ENCODE data around the gene KIRREL3. TPM values are rescaled to one million over a fixed set of nuclear protein-coding genes. Genes with fewer than 3 reads are reported as not detected.

The KIRREL3 gene
- total RNA-seq, 1 experiment from 2014 or later = 0.44 TPM

DNA sequence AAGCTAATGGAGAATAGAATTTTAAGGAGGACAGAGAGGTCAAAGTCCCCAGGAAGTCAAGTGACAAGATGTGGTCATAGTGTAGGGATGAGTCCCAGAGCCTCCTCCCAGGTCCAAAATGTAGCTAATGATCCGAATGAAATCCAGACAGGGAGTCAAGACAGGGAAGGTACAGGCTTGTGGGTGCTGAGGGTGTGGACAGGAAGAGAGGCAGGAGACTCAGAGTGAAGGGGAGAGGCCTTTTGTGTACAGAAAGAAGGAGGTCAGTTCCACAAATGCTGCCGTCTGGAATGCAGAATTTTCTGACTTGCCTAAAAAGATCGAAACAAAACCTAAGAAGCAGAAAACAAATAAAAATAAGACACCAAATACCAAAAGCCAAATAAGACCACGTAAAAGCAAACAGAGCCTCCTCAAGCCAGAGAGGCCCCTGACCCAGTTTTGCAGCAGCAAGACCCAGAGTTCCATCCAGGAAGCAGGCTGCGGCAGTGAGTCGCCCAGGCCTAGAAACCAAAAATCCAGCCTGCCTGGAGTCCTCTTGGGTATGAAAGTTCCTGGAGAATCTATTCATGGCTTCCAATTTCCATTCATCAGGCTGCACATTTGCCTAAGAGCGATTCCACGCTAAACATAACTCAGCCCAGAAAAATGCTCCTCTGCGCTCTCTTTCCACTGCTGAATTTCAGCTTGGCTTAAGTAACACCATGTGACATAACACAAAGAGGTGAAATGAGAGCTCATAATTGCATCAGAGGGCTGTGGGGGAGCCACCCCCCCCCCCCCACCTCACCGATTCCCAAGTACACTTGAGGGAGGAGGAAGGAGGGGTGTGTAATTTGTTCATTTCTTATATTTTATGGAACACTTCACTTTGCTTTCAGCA, 71.2 kb downstream of the KIRREL3 start:
- H2AFZ ChIP-seq (ENCODE audit: low read length) = no peak overlapping the region
- ATAC-seq (no peak), DNase-seq (no peak)
- no peaks in the 10 kb centered on the region for H3K9me3 ChIP-seq (ENCODE audit: low read length)
- H3K36me3 ChIP-seq (ENCODE audit: low read depth, low read length) = no peaks in the 10 kb centered on the region
- H3K27ac ChIP-seq (ENCODE audit: low read length) = no peak overlapping the region
- intact Hi-C loops (cut with micrococcal nuclease) = no loop called here
- H3K4me2 ChIP-seq (ENCODE audit: low read length) = no peak overlapping the region
- POLR2A ChIA-PET (ENCODE audit: unreplicated experiment) = no interaction called here
- H3K4me1 ChIP-seq (ENCODE audit: insufficient read depth, low read length) = no peaks in the 10 kb centered on the region
- no peaks in the 10 kb centered on the region for H4K20me1 ChIP-seq (ENCODE audit: low read length)
- H3K4me3 ChIP-seq (ENCODE audit: low read length) = no peak overlapping the region
- no peaks in the 10 kb centered on the region for H3K9me2 ChIP-seq (replicated peaks; ENCODE audit: low read length)
- no peak for TF ChIP-seq EZH2 (IDR thresholded peaks at IDR 0.05; ENCODE audit: low read length, unreplicated experiment)
- TF ChIP-seq EZH2phosphoT487 (IDR thresholded peaks at IDR 0.05; ENCODE audit: borderline replicate concordance, low read length) = no peak
- TF ChIP-seq, protein P1, sequence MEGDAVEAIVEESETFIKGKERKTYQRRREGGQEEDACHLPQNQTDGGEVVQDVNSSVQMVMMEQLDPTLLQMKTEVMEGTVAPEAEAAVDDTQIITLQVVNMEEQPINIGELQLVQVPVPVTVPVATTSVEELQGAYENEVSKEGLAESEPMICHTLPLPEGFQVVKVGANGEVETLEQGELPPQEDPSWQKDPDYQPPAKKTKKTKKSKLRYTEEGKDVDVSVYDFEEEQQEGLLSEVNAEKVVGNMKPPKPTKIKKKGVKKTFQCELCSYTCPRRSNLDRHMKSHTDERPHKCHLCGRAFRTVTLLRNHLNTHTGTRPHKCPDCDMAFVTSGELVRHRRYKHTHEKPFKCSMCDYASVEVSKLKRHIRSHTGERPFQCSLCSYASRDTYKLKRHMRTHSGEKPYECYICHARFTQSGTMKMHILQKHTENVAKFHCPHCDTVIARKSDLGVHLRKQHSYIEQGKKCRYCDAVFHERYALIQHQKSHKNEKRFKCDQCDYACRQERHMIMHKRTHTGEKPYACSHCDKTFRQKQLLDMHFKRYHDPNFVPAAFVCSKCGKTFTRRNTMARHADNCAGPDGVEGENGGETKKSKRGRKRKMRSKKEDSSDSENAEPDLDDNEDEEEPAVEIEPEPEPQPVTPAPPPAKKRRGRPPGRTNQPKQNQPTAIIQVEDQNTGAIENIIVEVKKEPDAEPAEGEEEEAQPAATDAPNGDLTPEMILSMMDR (conservative IDR thresholded peaks at IDR 0.05; ENCODE audit: low read depth, low read length) = no peak
- CTCF ChIA-PET = no interaction called here
- no peaks in the 10 kb centered on the region for H3K27me3 ChIP-seq (ENCODE audit: low read length)
- H3K79me2 ChIP-seq (ENCODE audit: low read length) = no peaks in the 10 kb centered on the region
- no peak overlapping the region for H3K9ac ChIP-seq (ENCODE audit: low read length)
- no peaks in the 10 kb centered on the region for H3F3A ChIP-seq (ENCODE audit: low read length, unreplicated experiment)
- no TSS peak for BruUV-seq (replicated peaks)

DNA sequence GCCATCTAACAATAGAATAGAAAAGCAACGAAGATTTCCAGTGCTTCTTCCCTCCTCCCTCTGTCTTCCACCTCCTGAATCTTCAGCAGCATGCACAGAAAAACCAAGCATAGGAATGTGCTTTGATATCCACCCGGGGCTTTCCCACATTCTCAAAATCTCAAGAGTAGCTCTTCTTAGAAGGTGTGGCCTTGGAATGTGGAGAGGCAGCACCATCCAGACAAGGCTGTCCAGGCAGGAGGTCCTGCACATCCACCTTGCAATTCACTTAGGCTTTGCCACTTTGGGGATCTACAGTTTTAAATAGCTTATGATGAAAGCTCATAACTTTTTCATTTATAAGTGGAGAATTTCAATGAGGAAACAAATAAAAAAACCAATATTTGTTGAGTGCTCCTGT, 72.9 kb downstream of the KIRREL3 start:
- Histone ChIP-seq H3K36me3 (ENCODE audit: low read depth, low read length) (no peaks in the 10 kb centered on the region), H4K20me1 (ENCODE audit: low read length) (no peaks in the 10 kb centered on the region), H3K27me3 (ENCODE audit: low read length) (no peaks in the 10 kb centered on the region), H3K4me1 (ENCODE audit: insufficient read depth, low read length) (no peaks in the 10 kb centered on the region), H3F3A (ENCODE audit: low read length, unreplicated experiment) (no peaks in the 10 kb centered on the region), H3K9me3 (ENCODE audit: low read length) (no peaks in the 10 kb centered on the region), H2AFZ (ENCODE audit: low read length) (no peak overlapping the region), H3K9ac (ENCODE audit: low read length) (no peak overlapping the region), H3K4me2 (ENCODE audit: low read length) (no peak overlapping the region), H3K27ac (ENCODE audit: low read length) (no peak overlapping the region), H3K4me3 (ENCODE audit: low read length) (no peak overlapping the region), H3K79me2 (ENCODE audit: low read length) (no peaks in the 10 kb centered on the region), H3K9me2 (replicated peaks; ENCODE audit: low read length) (no peaks in the 10 kb centered on the region)
- no TSS peak for BruUV-seq (replicated peaks)
- ChIA-PET POLR2A (ENCODE audit: unreplicated experiment) (no interaction called here), CTCF (no interaction called here)
- TF ChIP-seq EZH2phosphoT487 (IDR thresholded peaks at IDR 0.05; ENCODE audit: borderline replicate concordance, low read length) (no peak), EZH2 (IDR thresholded peaks at IDR 0.05; ENCODE audit: low read length, unreplicated experiment) (no peak)
- TF ChIP-seq, protein P1 (conservative IDR thresholded peaks at IDR 0.05; ENCODE audit: low read depth, low read length) = no peak
- ATAC-seq = no peak
- DNase-seq = no peak
- intact Hi-C loops (cut with micrococcal nuclease) = no loop called here

DNA sequence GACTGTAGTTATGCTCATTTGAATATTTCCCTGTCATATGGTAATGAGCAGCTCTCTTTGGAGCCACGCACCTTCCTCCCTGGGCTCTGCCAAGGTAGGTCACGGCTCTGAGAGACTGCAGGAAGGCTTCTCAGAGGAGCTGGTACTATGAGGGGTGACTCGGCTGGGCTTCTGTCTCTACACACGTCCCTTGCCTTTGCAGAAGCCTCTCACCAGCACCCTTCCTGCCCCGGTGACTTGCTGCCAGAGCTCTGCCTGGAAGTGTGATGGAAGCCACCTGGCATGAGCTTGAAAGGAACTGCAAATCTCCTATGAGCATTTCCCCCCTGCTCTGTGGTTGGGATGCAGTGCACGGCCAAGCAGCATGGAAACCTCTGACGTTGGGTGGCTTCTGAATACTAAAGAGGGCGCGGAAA, 74.2 kb downstream of the KIRREL3 start:
- DNase-seq (no peak), ATAC-seq (no peak)
- H3K27me3 ChIP-seq (ENCODE audit: low read length) = no peaks in the 10 kb centered on the region
- H3K36me3 ChIP-seq (ENCODE audit: low read depth, low read length) = no peaks in the 10 kb centered on the region
- H4K20me1 ChIP-seq (ENCODE audit: low read length) = no peaks in the 10 kb centered on the region
- no peak overlapping the region for H3K4me3 ChIP-seq (ENCODE audit: low read length)
- H3K9ac ChIP-seq (ENCODE audit: low read length) = no peak overlapping the region
- no peaks in the 10 kb centered on the region for H3K9me2 ChIP-seq (replicated peaks; ENCODE audit: low read length)
- no peaks in the 10 kb centered on the region for H3F3A ChIP-seq (ENCODE audit: low read length, unreplicated experiment)
- TF ChIP-seq EZH2phosphoT487 (IDR thresholded peaks at IDR 0.05; ENCODE audit: borderline replicate concordance, low read length) (no peak), EZH2 (IDR thresholded peaks at IDR 0.05; ENCODE audit: low read length, unreplicated experiment) (no peak)
- TF ChIP-seq, protein P1 (conservative IDR thresholded peaks at IDR 0.05; ENCODE audit: low read depth, low read length) = no peak
- H3K9me3 ChIP-seq (ENCODE audit: low read length) = no peaks in the 10 kb centered on the region
- no TSS peak for BruUV-seq (replicated peaks)
- H3K79me2 ChIP-seq (ENCODE audit: low read length) = no peaks in the 10 kb centered on the region
- no peaks in the 10 kb centered on the region for H3K4me1 ChIP-seq (ENCODE audit: insufficient read depth, low read length)
- intact Hi-C loops (cut with micrococcal nuclease) = no loop called here
- no peak overlapping the region for H3K4me2 ChIP-seq (ENCODE audit: low read length)
- no peak overlapping the region for H3K27ac ChIP-seq (ENCODE audit: low read length)
- POLR2A ChIA-PET (ENCODE audit: unreplicated experiment) = no interaction called here
- CTCF ChIA-PET = no interaction called here
- H2AFZ ChIP-seq (ENCODE audit: low read length) = no peak overlapping the region

Measured in PC-3 (cell line).